Tibial nerve (tissue), 3 donors: ENCODE data around the gene PTPRJ.
"Not testable (repeated sequence)": the region's sequence is repeated elsewhere in the genome, so short reads cannot be mapped to it uniquely, and the experiment has no call there.

Source experiments
- CTCF ChIP-seq, 5 experiments: fragments of 200-600 bp in 3 of 5; fragments of 450-650 bp in 2 of 5; sonication (generic) in 3 of 5; IDR thresholded peaks; one replicate each; pipeline ENCODE4 v1.5.1; 2016 to 2019; ENCODE audit warnings: antibody characterized with exemption in 5 of 5, mild to moderate bottlenecking in 3 of 5, moderate library complexity in 2 of 5
- POLR2A ChIP-seq, 2 donors: fragments of 450-650 bp; IDR thresholded peaks; one replicate each; pipeline ENCODE4 v1.6.1; 2017; ENCODE audit warnings: antibody characterized with exemption in 2 of 2, mild to moderate bottlenecking in 2 of 2, moderate library complexity in 2 of 2

DNA sequence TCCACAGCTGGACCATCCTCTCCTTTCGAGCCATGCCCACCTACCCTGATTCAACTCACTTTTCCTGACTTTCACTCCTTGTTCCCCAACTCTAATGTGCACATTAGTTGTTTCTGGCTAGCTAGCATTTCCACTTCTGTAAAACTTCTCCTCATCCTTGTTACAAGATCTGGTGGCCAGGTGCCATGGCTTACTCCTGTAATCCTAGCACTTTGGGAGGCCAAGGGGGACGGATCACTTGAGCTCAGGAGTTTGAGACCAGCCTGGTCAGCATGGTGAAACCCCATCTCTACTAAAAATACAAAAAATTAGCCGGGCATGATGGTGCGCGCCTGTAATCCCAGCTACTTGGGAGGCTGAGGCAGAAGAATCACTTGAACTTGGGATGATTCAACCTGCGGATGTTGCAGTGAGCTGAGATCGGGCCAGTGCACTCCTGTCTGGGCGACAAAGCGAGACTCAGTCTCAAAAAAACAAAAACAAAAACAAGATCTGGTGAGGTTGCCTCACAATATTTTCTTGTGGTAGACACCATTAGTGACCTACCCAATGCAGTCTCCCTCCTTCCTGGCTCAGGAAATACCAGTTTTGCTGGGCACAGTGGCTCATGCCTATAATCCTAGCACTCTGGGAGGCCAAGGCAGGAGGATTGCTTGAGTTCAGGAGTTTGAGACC, 31.2 kb upstream of the PTPRJ start:
- TF ChIP-seq CTCF, POLR2A (IDR thresholded peaks at IDR 0.05): not testable (repeated sequence)
